ENCODE results near the gene SH3RF3. TPM values are rescaled to one million over a fixed set of nuclear protein-coding genes. Genes with fewer than 3 reads are reported as not detected.

Gene SH3RF3
- total and polyA plus RNA-seq, 10 of the 15 experiments (the other 5 are each of a cell fraction or from before 2014, with no cell fraction given): 0.08 to 8.8 (median 2.3) TPM

- TF ChIP-seq FOXM1 (IDR thresholded peaks at IDR 0.05; ENCODE audit: low read depth, low read length) (no peak), RELB (IDR thresholded peaks at IDR 0.05; ENCODE audit: low read depth) (no peak), ATF3 (IDR thresholded peaks at IDR 0.05; ENCODE audit: borderline replicate concordance, extremely low read depth, low read depth, low read length) (no peak), BRCA1 (IDR thresholded peaks at IDR 0.05; ENCODE audit: low read depth, low read length) (no peak), POLR2AphosphoS5 (IDR thresholded peaks at IDR 0.05; ENCODE audit: low read length) (no peak), EP300 (IDR thresholded peaks at IDR 0.05; ENCODE audit: borderline replicate concordance in 1 of 2, control insufficient read depth in 1 of 2, low read depth in 2 of 2, low read length in 2 of 2) (no peak), E2F4 (IDR thresholded peaks at IDR 0.05; ENCODE audit: low read depth, low read length) (no peak)
These were observed 320.2 kb downstream of the SH3RF3 start (continued) for GRCh38 chr2:109448946-109449788.

All from GM12878 (cell line).